H1 (cell line): Measurements from ENCODE around the gene STK40. TPM values are rescaled to one million over a fixed set of nuclear protein-coding genes. Genes with fewer than 3 reads are reported as not detected.

Source experiments
- CTCF ChIA-PET: fragments of 300-600 bp; sonication (Branson Sonifier 250); formaldehyde crosslinking; loops from one replicate; lab custom pipeline; 2021; ENCODE audit not compliant: partially characterized antibody; lab: Charles Lee
- POLR2A ChIA-PET: fragments of 300-600 bp; sonication (Branson Sonifier 250); formaldehyde crosslinking; loops from one replicate; lab custom pipeline; 2021; ENCODE audit warnings: inconsistent platforms; ENCODE audit not compliant: partially characterized antibody; lab: Charles Lee
- DNase-seq, 2 experiments: peaks; one replicate each; pipeline versions ENCODE4 v3.0.0 to v3.0.0-alpha.2; 2010 to 2022; ENCODE audit warnings: low spot score in 2 of 2, low read depth in 1 of 2, mixed read lengths in 1 of 2
- FAIRE-seq: peaks from 2 replicates; lab custom pipeline; 2011; peaks lifted over from hg19 to GRCh38; lab: Jason Lieb, UNC
- H2AFZ ChIP-seq: 2 replicates; pipeline ENCODE4 v1.8.1; 2012; ENCODE audit warnings: low read length, inconsistent platforms
- H2AK5ac ChIP-seq: 2 replicates; pipeline ENCODE4 v1.6.1; 2013; ENCODE audit warnings: low read depth, low read length
- H2BK120ac ChIP-seq: replicated peaks from 2 replicates; pipeline ENCODE3; 2013; ENCODE audit warnings: low read depth, low read length, inconsistent platforms
- H2BK12ac ChIP-seq: 2 replicates; pipeline ENCODE4 v1.6.1; 2013; ENCODE audit warnings: low read depth, low read length
- H2BK15ac ChIP-seq: 2 replicates; pipeline ENCODE4 v1.6.1; 2013; ENCODE audit warnings: low read length
- H2BK20ac ChIP-seq: 2 replicates; pipeline ENCODE4 v1.6.1; 2013; ENCODE audit warnings: low read length
- H2BK5ac ChIP-seq: 2 replicates; pipeline ENCODE4 v1.6.1; 2013; ENCODE audit warnings: low read depth, low read length
- H3K14ac ChIP-seq: 2 replicates; pipeline ENCODE4 v1.6.1; 2013; ENCODE audit warnings: inconsistent platforms; ENCODE audit not compliant: insufficient read length
- H3K18ac ChIP-seq: 2 replicates; pipeline ENCODE4 v1.6.1; 2013; ENCODE audit warnings: low read length; ENCODE audit errors: extremely low read depth
- H3K23ac ChIP-seq: 2 replicates; pipeline ENCODE4 v1.6.1; 2013; ENCODE audit warnings: inconsistent platforms; ENCODE audit not compliant: insufficient read length
- H3K23me2 ChIP-seq: 2 replicates; pipeline ENCODE4 v1.6.1; 2013; ENCODE audit warnings: low read depth, low read length
- H3K27ac ChIP-seq: 2 replicates; pipeline ENCODE4 v1.6.1; 2011; ENCODE audit warnings: low read depth, low read length, inconsistent platforms
- H3K27me3 ChIP-seq, 4 experiments: replicated peaks in 1 of 4; 1 replicate in 1 of 4; 2 replicates in 3 of 4; pipeline versions ENCODE4 v1.6.1 to v1.8.1; 2011 to 2013; ENCODE audit warnings: low read length in 3 of 4, mild to moderate bottlenecking in 3 of 4, inconsistent platforms in 2 of 4, mixed read lengths in 2 of 4, moderate library complexity in 1 of 4; ENCODE audit not compliant: control insufficient read depth in 3 of 4, insufficient read depth in 3 of 4; ENCODE audit errors: extremely low read depth in 1 of 4
- H3K36me3 ChIP-seq, 4 experiments: 2 replicates each; pipeline versions ENCODE4 v1.6.1 to v1.8.1; 2011 to 2013; ENCODE audit warnings: mild to moderate bottlenecking in 4 of 4, low read length in 3 of 4, moderate library complexity in 2 of 4, control low read depth in 1 of 4, inconsistent platforms in 1 of 4; ENCODE audit not compliant: insufficient read depth in 4 of 4, control insufficient read depth in 2 of 4
- H3K4ac ChIP-seq: replicated peaks from 2 replicates; pipeline ENCODE3; 2013; ENCODE audit warnings: low read length, low read depth, mixed read lengths, inconsistent platforms; ENCODE audit not compliant: insufficient read length
- H3K4me1 ChIP-seq, 4 experiments: replicated peaks in 1 of 4; 1 replicate in 1 of 4; 2 replicates in 3 of 4; pipeline versions ENCODE4 v1.6.1 to v1.8.1; 2011 to 2013; ENCODE audit warnings: low read length in 3 of 4, inconsistent platforms in 2 of 4, mixed read lengths in 1 of 4; ENCODE audit not compliant: insufficient read depth in 4 of 4, control insufficient read depth in 3 of 4
- H3K4me2 ChIP-seq, 2 experiments: 2 replicates each; pipeline versions ENCODE4 v1.6.1 to v1.8.1; 2011 to 2013; ENCODE audit warnings: low read depth in 2 of 2, low read length in 2 of 2, control low read depth in 1 of 2, inconsistent platforms in 1 of 2, mild to moderate bottlenecking in 1 of 2; ENCODE audit not compliant: insufficient read depth in 1 of 2
- H3K4me3 ChIP-seq, 4 experiments: fragments of 200-600, 300-600 bp in 1 of 4; sonication (generic), shearing (Covaris generic), sonication (Bioruptor Twin) in 1 of 4; 2 replicates each; pipeline versions ENCODE4 v1.5.1 to v1.8.1; 2011 to 2016; ENCODE audit warnings: low read length in 4 of 4, low read depth in 3 of 4, control low read depth in 2 of 4, inconsistent platforms in 2 of 4, mild to moderate bottlenecking in 2 of 4, mixed read lengths in 1 of 4, moderate library complexity in 1 of 4; ENCODE audit not compliant: insufficient read depth in 2 of 4; ENCODE audit errors: extremely low read depth in 1 of 4
- H3K56ac ChIP-seq: replicated peaks from 2 replicates; pipeline ENCODE3; 2013; ENCODE audit warnings: low read depth, mild to moderate bottlenecking, mixed read lengths, low read length, inconsistent platforms; ENCODE audit not compliant: insufficient read length
- H3K79me1 ChIP-seq: 2 replicates; pipeline ENCODE4 v1.6.1; 2013; ENCODE audit warnings: low read depth, low read length, control low read depth
- H3K79me2 ChIP-seq, 2 experiments: 2 replicates each; pipeline versions ENCODE4 v1.6.1 to v1.8.1; 2012 to 2013; ENCODE audit warnings: low read length in 2 of 2, mild to moderate bottlenecking in 2 of 2, inconsistent platforms in 1 of 2; ENCODE audit not compliant: insufficient read depth in 2 of 2, control insufficient read depth in 1 of 2
- H3K9ac ChIP-seq, 4 experiments: replicated peaks in 1 of 4; 1 replicate in 1 of 4; 2 replicates in 3 of 4; pipeline versions ENCODE4 v1.6.1 to v1.8.1; 2011 to 2013; ENCODE audit warnings: low read depth in 3 of 4, low read length in 3 of 4, control low read depth in 2 of 4, mild to moderate bottlenecking in 2 of 4, moderate library complexity in 2 of 4, inconsistent platforms in 1 of 4; ENCODE audit errors: extremely low read depth in 1 of 4
- H3K9me3 ChIP-seq, 2 experiments: 2 replicates each; pipeline versions ENCODE4 v1.6.1 to v1.8.1; 2012 to 2013; ENCODE audit warnings: mild to moderate bottlenecking in 2 of 2, moderate library complexity in 2 of 2, control low read depth in 1 of 2, inconsistent platforms in 1 of 2, low read depth in 1 of 2, low read length in 1 of 2, mixed read lengths in 1 of 2; ENCODE audit not compliant: insufficient read depth in 2 of 2
- H4K20me1 ChIP-seq, 2 experiments: replicated peaks in 1 of 2; 2 replicates each; pipeline versions ENCODE3 to v1.8.1; 2011 to 2013; ENCODE audit warnings: inconsistent platforms in 2 of 2, low read length in 2 of 2, mild to moderate bottlenecking in 1 of 2; ENCODE audit not compliant: insufficient read depth in 2 of 2, control insufficient read depth in 1 of 2
- H4K5ac ChIP-seq: 2 replicates; pipeline ENCODE4 v1.6.1; 2013; ENCODE audit warnings: low read length, low read depth, mixed read lengths, inconsistent platforms; ENCODE audit not compliant: insufficient read length
- H4K8ac ChIP-seq: 2 replicates; pipeline ENCODE4 v1.8.0; 2013; ENCODE audit warnings: mild to moderate bottlenecking, moderate library complexity, low read length, inconsistent platforms; ENCODE audit not compliant: insufficient read depth; ENCODE audit errors: extremely low read depth
- H4K91ac ChIP-seq: replicated peaks from 2 replicates; pipeline ENCODE3; 2013; ENCODE audit warnings: low read length, mixed read lengths, inconsistent platforms; ENCODE audit not compliant: insufficient read length
- ASH2L ChIP-seq: fragments of 200-600, 300-600 bp; sonication (generic); IDR thresholded peaks from one replicate; pipeline ENCODE4 v1.7.1; 2017; ENCODE audit warnings: low read length
- EZH2 ChIP-seq: fragments of 200-600 bp; sonication (generic); IDR thresholded peaks from 2 replicates; pipeline ENCODE4 v1.7.1; 2012; ENCODE audit warnings: low read depth, mild to moderate bottlenecking, moderate library complexity, low read length, inconsistent platforms; ENCODE audit not compliant: severe bottlenecking
- HDAC2 ChIP-seq, 2 experiments: fragments of 300-600 bp in 1 of 2; sonication (generic) in 1 of 2; IDR thresholded peaks; 2 replicates each; pipeline ENCODE4 v1.6.1; 2011 to 2012; ENCODE audit warnings: low read depth in 2 of 2, low read length in 2 of 2, mild to moderate bottlenecking in 2 of 2, moderate library complexity in 2 of 2, borderline replicate concordance in 1 of 2, inconsistent platforms in 1 of 2
- JUN ChIP-seq: IDR thresholded peaks from 2 replicates; pipeline ENCODE4 v1.6.1; 2011; ENCODE audit warnings: low read depth, mild to moderate bottlenecking, improper control_type of control experiment, low read length
- POLR2A ChIP-seq, 2 experiments: IDR thresholded peaks; 1 replicate in 1 of 2; 2 replicates in 1 of 2; pipeline ENCODE4 v1.6.1; 2011; ENCODE audit warnings: low read depth in 2 of 2, low read length in 2 of 2, mild to moderate bottlenecking in 2 of 2; ENCODE audit errors: control extremely low read depth in 1 of 2
- RBBP5 ChIP-seq: IDR thresholded peaks from 2 replicates; pipeline ENCODE4 v1.7.1; 2012; ENCODE audit warnings: low read depth, mild to moderate bottlenecking, inconsistent platforms, low read length, moderate library complexity, borderline replicate concordance
- RFX5 ChIP-seq: IDR thresholded peaks from 2 replicates; pipeline ENCODE4 v1.6.1; 2011; ENCODE audit warnings: low read depth, low read length, improper control_type of control experiment, borderline replicate concordance
- SAP30 ChIP-seq: fragments of 300-600 bp; sonication (generic); IDR thresholded peaks from 2 replicates; pipeline ENCODE4 v1.7.1; 2012; ENCODE audit warnings: low read length, moderate library complexity, mild to moderate bottlenecking, inconsistent platforms; ENCODE audit not compliant: insufficient read depth, insufficient replicate concordance
- SRF ChIP-seq: IDR thresholded peaks from 2 replicates; pipeline ENCODE4 v1.6.1; 2011; ENCODE audit warnings: mild to moderate bottlenecking, low read depth, low read length, moderate library complexity
- WGBS, 2 experiments: shearing (Covaris generic) in 1 of 2; methylation state at CpG; one replicate each; pipeline versions ENCODE4 v1.1.6 to v1.1.7; 2013 to 2015; ENCODE audit warnings: low lambda C conversion rate in 2 of 2, mixed read lengths in 2 of 2, inconsistent platforms in 1 of 2, low coverage in 1 of 2, missing lambda C conversion rate in 1 of 2; ENCODE audit not compliant: insufficient replicate concordance in 2 of 2, insufficient coverage in 1 of 2, insufficient read length in 1 of 2; ENCODE audit errors: extremely low coverage in 1 of 2, missing lambda C conversion rate in 1 of 2; 5-methylcytosine and 5-hydroxymethylcytosine counted together
- polyA plus RNA-seq, 7 experiments: library from polyadenylated mRNA; depleted of rRNA in 3 of 7; stranded (reverse) in 5 of 7; unstranded in 2 of 7; fragments of >200 nt in 5 of 7; fragments of 200-250 nt in 2 of 7; gene quantifications; 1 replicate in 5 of 7; 2 replicates in 1 of 7; 4 replicates in 1 of 7; pipeline versions ENCODE4 v1.2.1 to v1.2.3, GENCODE V29; 2011 to 2013; ENCODE audit warnings: missing spikeins in 2 of 7, mixed read lengths in 2 of 7
- total RNA-seq: library from RNA; stranded (reverse); fragmentation: NEBNext Ultra II Directional; extraction: Animal tissue kit (Norgen Biotek cat#: 25700); gene quantifications from 2 replicates; pipeline ENCODE4 v1.2.1, GENCODE V29; 2021
- TF ChIP-seq, protein P1 (sequence below): IDR thresholded peaks from 2 replicates; pipeline ENCODE4 v1.6.1; 2012; ENCODE audit warnings: inconsistent platforms
- TF ChIP-seq, protein P2 (sequence below): IDR thresholded peaks from 2 replicates; pipeline ENCODE4 v1.6.1; 2012; ENCODE audit warnings: low read length, inconsistent platforms

The STK40 gene
- total and polyA plus RNA-seq, 2 of the 8 experiments (the other 6 are each of a cell fraction or from before 2014, with no cell fraction given), result 13.6 to 28.6 TPM

DNA sequence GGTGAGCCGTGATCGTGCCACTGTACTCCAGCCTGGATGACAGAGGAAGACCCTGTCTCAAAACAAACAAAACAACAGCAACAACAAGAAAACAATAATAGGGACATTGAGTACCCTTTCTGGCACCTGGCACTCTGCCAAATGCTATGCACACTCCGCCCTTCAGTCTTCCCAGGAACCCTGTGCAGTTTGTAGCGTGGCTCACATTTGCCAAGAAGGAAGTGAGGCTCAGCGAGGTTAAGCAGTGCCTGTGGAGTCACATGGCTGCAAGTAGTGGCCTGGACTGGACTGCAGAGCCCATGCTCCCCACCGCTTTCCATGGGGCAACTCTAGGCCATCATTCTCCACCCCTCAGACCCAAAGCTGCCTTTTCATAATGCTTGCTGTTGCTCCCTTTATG, 57.0 kb downstream of the STK40 start:
- POLR2A ChIA-PET, result interaction anchor here (1.4 to 1.5 kb wide), 2 partner anchors 14 to 58 kb away, joined by 4 to 5 read pairs; no protein-coding TSS in a partner anchor
- peaks cover 0 to 15% (median 4%) of the 10 kb centered on the region in 4 experiments; a peak in 4 of 7 replicates for H3K27me3 ChIP-seq
- H3K79me1 ChIP-seq, result no peaks in the 10 kb centered on the region; the same call in 1 of the 2 replicates
- H3K18ac ChIP-seq, result no peak overlapping the region
- FAIRE-seq (no peak), DNase-seq (no peak)
- no peak overlapping the region for H4K5ac ChIP-seq
- H3K79me2 ChIP-seq, result no peaks in the 10 kb centered on the region
- H3K23me2 ChIP-seq, result peaks cover 7% of the 10 kb centered on the region
- H2BK5ac ChIP-seq, result no peak overlapping the region
- no peak overlapping the region for H2BK12ac ChIP-seq
- CTCF ChIA-PET, result interaction anchor here (1.7 to 3.1 kb wide), 3 partner anchors 13 to 40 kb away, joined by 5 to 19 read pairs (median 5); partner anchors contain the start of gene SH3D21
- H3K14ac ChIP-seq, result no peak overlapping the region
- no peak overlapping the region for H3K56ac ChIP-seq
- peaks cover 0 to 10% (median 5%) of the 10 kb centered on the region in 4 experiments; a peak in 6 of 7 replicates for H3K4me1 ChIP-seq
- no peak overlapping the region for H3K27ac ChIP-seq
- no peaks in the 10 kb centered on the region for H4K20me1 ChIP-seq
- WGBS, 2 experiments, result 90% methylated on average over 6 of the region's 6 CpGs; no CpG with 5 or more reads in 1 of the 2 experiments
- no peak overlapping the region for H2BK120ac ChIP-seq
- no peak overlapping the region for H2AFZ ChIP-seq
- no peak overlapping the region for H3K9ac ChIP-seq
- no peak overlapping the region for H2AK5ac ChIP-seq
- H3K9me3 ChIP-seq, result no peaks in the 10 kb centered on the region
- no peak overlapping the region for H2BK20ac ChIP-seq
- no peaks in the 10 kb centered on the region for H3K36me3 ChIP-seq
- no peak overlapping the region for H3K4ac ChIP-seq
- no peak overlapping the region for H3K4me3 ChIP-seq
- no peak overlapping the region for H3K4me2 ChIP-seq
- no peak overlapping the region for H4K91ac ChIP-seq
- no peak overlapping the region; the same call in 1 of the 2 replicates for H4K8ac ChIP-seq
- H3K23ac ChIP-seq, result no peak overlapping the region
- H2BK15ac ChIP-seq, result no peak overlapping the region
- TF ChIP-seq, protein P1, sequence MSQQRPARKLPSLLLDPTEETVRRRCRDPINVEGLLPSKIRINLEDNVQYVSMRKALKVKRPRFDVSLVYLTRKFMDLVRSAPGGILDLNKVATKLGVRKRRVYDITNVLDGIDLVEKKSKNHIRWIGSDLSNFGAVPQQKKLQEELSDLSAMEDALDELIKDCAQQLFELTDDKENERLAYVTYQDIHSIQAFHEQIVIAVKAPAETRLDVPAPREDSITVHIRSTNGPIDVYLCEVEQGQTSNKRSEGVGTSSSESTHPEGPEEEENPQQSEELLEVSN, result no peak
- TF ChIP-seq, protein P2, sequence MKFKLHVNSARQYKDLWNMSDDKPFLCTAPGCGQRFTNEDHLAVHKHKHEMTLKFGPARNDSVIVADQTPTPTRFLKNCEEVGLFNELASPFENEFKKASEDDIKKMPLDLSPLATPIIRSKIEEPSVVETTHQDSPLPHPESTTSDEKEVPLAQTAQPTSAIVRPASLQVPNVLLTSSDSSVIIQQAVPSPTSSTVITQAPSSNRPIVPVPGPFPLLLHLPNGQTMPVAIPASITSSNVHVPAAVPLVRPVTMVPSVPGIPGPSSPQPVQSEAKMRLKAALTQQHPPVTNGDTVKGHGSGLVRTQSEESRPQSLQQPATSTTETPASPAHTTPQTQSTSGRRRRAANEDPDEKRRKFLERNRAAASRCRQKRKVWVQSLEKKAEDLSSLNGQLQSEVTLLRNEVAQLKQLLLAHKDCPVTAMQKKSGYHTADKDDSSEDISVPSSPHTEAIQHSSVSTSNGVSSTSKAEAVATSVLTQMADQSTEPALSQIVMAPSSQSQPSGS, result no peak
- TF ChIP-seq JUN (no peak), SAP30 (no peak), POLR2A (IDR thresholded peaks at IDR 0.05; ENCODE audit: control extremely low read depth in 1 of 2, low read depth in 2 of 2, low read length in 2 of 2) (no peak), RFX5 (no peak), SRF (no peak), HDAC2 (IDR thresholded peaks at IDR 0.05; ENCODE audit: borderline replicate concordance in 1 of 2, low read depth in 2 of 2, low read length in 2 of 2) (no peak), RBBP5 (no peak), EZH2 (no peak), ASH2L (no peak)
